ENCODE data around the gene SIAH1. TPM values are rescaled to one million over a fixed set of nuclear protein-coding genes. Genes with fewer than 3 reads are reported as not detected.

Gene SIAH1
- total RNA-seq (2022; extraction: Qiagen RNA extraction; ENCODE audit: low read depth): 13.4 to 15.5 TPM (median 14.8 TPM) in 5 replicates

GRCh38 chr16:48385253-48386150 is at the start of gene SIAH1:
TSS of gene SIAH1 (minus strand) at chr16:48385413. CDS start at chr16:48362428, 22,985 bp downstream.

Other genes with a start within 250 kb of the SIAH1 start
- gene ABCC12, start 229.4 kb downstream of the SIAH1 start, total RNA-seq (2022; extraction: Qiagen RNA extraction; ENCODE audit: low read depth): 0.03 to 0.37 TPM (median 0.15 TPM) in 4 of 5 replicates, not detected in the other
- 27.7 to 36.1 TPM (median 35.3 TPM) in 5 replicates for gene LONP2, start 141.1 kb downstream of the SIAH1 start, total RNA-seq (2022; extraction: Qiagen RNA extraction; ENCODE audit: low read depth)
- 0.11 to 0.24 TPM (median 0.13 TPM) in 5 replicates for gene ABCC11, start 137.9 kb downstream of the SIAH1 start, total RNA-seq (2022; extraction: Qiagen RNA extraction; ENCODE audit: low read depth)
- gene N4BP1, start 224.8 kb upstream of the SIAH1 start, total RNA-seq (2022; extraction: Qiagen RNA extraction; ENCODE audit: low read depth): 15.5 to 25.9 TPM (median 22.3 TPM) in 5 replicates